IPS-NIHi7 (cell line): ENCODE data around the gene ZNF581.
A peak's percentile ranks its signal among the peaks of the same experiment; 100 is the strongest.

Experiments used
- DNase-seq: peaks from one replicate; pipeline ENCODE4 v3.0.0; 2012; ENCODE audit warnings: mixed read lengths; ENCODE audit errors: extremely low spot score

The ZNF581 gene

DNA sequence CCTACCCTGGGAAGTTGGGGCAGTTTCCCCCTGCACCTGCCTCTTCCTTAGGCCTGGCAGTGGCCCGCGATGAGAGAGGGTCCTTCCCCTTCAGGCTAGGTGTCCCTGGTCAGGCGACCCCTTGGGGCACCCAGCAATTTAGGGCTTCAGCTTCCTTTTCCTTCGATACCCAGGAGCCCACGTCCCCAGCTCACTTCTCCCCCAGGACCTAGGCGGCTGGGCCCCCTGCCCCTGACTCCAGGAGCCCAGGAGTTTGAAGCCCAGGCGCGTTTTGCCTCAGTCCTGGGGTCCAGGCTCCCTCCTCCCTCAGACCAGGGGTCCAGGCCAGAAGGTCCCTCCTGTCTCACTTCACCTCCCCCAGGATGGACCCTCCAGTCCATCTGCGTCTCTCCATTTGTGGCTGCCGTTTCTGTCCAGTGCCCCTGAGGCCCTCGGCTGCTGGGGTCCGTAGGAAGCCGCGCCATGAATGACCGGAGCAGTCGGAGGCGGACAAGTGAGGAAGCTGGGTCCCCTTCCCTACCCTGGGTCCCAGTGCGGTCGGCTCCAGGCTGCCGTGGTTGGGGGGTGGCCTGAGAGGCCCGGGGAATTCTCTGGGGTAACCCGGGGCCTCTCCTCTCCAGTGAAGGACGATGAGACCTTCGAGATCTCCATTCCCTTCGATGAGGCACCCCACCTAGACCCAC, 5.3 kb downstream of the ZNF581 start:
- DNase-seq: no peak

DNA sequence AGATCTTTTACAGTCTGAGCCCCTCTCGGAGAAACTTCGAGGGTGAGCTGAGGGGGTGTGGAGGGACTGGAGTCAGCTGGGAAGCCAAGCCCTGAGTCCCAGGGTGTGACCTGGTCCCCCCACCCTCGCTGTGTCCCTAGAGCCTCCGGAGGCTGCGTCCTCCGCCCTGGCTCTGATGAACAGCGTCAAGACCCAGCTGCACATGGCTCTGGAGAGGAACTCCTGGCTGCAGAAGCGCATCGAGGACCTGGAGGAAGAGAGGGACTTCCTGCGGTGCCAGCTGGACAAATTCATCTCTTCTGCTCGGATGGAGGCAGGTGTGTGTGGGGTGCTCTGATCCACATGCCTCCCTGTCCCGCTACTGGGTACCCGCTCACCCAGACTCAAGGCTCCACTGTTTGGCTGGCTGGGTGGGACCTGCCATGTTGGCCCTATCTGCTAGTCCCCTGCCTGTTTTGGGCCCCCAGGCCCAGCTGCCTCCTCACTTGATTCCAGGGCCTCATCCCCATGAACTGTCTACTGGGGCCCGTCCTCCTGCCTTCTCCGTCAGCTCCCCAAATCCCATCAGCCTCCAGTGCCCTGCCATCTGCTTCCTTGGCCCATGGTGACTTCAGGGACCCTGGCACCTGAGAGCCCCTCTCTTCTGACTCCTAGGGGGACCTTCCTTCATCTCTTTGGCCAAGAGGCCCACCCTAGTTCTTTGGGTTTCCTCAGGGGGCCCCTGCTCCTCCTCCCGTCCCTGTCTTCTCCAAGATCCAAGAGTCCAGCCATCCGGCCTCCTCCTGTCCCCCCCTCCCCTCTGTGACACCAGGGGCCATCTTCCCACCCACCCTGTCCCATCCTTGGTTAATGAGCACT, 6.0 kb downstream of the ZNF581 start:
- no peak for DNase-seq

DNA sequence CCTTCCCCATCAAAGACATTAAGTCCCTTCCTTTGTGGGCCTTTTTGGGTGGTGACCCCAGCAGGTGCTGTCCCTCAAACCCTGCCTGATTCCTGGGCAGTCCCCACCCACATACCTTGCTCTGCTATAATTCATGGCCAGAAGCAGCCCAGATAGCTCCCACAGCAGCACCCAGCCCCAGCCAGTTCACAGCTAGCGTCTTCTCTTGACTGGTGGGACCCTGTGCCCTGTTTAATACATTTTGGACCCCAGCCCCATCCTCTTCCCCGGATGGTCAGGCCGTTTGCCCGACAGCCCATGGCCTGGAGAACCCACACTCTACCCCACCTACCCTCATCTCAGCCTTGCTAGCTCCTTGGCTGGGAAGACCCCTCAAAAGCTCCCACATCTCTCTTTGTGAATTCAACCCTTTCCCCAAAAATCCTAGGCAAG, 6.7 kb downstream of the ZNF581 start:
- DNase-seq: no peak

DNA sequence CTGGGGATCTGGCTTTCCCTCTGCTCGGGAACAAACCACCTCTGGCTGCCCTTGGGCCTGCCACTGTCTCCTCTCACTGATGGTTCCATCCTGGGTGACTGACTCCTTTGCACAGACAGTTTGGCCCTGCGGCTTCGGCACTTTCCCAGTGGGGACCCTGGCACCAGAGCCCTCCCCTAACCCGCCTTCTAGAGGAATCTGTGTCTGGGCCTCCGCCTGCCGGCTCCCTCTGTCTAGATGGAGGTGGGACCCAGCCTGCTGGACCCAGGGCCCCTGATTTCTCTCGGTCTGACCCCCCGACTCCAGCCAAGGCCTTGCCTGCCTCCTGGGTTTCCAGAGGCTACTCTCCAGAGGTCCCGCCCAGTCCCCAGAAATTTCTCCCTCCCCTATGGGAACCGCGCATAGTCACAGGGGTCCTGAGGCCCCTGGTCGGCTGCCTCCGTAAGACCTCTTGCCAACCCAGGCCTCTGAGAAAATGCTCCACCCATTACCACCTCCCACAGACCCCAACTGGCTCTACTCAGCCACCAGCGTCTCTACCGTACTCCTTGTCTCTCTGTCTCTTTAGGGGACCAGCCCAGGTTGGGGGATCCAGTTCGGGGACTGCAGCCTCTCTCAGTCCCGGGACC, 7.3 kb downstream of the ZNF581 start:
- no peak for DNase-seq

DNA sequence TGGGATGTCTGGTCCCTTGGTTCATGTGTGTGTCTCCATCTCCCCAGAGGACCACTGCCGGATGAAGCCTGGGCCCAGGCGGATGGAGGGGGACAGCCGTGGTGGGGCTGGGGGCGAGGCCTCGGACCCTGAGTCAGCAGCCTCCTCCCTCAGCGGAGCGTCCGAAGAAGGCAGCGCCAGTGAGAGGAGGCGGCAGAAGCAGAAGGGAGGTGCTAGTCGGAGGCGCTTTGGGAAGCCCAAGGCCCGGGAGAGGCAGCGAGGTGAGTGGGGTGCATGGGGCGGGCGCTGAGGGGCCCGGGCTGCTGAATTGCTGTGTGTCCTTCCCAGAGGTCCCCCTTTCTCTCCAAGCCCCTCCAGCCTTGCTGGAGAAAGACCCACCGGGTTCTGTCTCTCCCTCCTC, 7.8 kb downstream of the ZNF581 start:
- no peak for DNase-seq

DNA sequence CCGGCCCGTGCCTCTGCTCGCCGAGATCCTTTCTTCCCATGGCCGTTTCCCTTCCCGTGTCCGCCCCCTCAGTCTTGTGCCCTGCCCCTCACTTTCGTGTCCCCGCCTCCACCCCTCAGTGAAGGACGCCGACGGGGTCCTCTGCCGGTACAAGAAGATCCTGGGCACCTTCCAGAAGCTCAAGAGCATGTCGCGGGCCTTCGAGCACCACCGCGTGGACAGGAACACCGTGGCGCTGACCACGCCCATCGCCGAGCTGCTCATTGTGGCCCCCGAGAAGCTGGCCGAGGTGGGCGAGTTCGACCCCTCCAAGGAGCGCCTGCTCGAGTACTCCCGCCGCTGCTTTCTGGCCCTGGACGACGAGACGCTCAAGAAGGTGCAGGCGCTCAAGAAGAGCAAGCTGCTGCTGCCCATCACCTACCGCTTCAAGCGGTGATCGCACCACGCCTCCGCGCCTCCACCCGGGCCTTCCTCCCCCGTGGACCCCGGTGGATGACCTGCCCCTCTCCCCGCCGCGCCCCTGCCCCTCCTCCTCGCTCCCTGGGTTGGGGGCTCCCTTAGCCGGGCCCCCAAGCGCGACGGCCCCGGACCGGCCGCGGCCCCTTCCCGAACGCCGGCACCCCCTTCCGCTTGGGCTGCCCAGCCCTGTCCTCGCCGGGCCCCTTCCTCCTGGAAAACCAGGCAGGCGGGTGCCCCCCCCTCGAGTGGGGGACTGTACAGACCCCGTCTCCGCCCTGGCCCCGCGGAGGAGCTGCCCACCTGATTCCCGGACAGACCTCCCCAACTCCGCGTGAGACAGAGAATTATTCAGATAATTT, 9.1 kb downstream of the ZNF581 start:
- DNase-seq: no peak

DNA sequence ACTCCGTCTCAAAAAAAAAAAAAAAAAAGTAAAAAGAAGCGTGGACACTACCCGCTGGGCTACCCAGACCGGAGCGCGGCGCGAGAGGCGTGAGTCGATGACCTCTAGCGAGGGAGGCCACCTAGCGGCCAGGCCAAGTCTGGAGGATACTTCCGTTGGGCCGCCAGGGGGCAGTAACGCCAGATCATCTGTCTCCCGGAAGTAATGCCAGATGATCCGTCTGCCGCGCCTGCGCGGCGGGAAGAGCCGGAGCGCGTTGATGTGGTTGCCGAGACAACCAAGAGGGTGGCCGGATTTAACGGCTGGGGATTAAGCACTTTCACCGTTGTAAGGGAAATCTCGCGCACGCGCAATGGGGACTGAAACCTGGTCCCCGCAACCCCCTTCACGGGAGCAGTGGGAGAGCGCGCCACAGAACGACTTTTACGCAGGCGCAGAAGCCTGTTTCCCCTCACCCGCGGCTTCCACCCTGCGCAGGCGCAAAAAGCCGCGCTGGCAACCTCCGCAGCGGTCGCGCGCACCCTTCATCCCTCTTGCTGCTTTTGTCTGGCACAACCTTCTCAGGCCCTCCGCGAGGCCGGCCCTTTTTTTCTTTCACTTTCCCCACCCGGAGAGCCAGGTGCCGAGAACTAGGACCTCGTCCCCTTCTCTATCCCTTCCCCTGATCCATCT, 10.3 kb downstream of the ZNF581 start:
- DNase-seq: peak; percentile 85

DNA sequence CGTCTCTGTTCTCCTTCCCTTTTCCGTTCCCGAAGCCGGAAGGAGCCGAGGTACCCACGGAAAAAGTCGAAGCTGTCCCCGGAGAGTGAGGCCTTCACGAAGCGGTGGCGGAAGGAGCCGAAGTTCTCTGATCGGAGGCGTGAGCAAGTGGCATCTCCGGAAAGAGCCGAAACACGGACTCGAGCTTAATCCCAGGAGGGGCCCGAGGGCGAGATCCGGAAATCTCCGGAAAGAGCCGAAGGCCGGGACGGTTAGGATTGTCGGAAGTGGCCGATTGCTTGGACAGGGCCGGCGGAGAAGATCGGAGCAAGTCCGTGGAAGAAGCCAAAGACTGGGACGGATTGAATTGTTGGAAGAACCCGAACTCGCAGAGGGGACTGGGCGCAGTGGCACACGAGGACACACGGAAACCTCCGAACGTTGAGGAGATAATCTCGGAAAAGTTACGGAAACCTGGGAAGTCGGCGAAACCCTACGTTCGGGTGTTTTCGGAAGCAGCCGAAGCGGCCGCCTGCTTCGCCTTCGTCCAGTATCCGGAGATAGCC, 10.9 kb downstream of the ZNF581 start:
- DNase-seq: peak; percentile 88

DNA sequence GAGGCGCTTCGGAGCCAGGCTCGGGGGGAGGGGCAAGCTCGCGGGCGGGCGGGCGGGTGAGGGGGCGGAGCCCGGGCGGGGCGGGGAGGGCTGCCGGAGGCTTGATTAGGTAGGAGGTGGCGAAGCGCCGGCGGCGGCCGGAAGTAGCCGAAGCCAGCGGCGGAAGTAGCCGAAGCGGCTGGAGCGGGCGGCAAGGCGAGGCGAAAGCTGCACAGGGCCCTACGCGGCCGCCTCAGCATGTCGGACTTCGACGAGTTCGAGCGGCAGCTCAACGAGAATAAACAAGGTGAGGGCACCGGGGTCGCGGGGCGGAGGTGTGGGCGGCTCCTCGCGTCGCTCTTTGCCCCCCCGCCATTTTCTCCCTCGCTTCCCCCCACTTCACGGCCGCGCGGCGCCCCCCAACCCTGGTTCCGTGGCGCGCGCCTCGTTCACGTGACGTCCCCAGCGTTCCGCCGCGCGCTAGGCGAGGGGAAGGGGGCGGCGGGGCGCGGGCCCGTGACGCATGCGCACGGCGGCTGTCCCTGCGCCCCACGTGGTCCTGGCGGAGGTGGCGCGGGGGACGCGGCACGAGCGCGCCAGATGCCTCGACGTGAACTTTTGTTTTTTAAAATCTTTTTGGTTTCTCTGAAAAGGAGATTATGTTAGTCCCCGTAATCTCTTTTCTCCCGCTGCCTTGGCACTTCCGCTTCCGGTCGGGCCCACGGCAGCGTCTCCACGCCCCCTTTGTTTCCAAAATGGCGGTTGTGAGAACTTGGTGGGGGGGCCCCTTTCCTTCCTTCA, 11.6 kb downstream of the ZNF581 start, which contains the start of gene U2AF2:
Gene U2AF2, plus strand, starts transcription at position 168 of the 780 bp plus-strand sequence. Its CDS starts 70 bp downstream, at position 238.
- peak; percentile 94 for DNase-seq

DNA sequence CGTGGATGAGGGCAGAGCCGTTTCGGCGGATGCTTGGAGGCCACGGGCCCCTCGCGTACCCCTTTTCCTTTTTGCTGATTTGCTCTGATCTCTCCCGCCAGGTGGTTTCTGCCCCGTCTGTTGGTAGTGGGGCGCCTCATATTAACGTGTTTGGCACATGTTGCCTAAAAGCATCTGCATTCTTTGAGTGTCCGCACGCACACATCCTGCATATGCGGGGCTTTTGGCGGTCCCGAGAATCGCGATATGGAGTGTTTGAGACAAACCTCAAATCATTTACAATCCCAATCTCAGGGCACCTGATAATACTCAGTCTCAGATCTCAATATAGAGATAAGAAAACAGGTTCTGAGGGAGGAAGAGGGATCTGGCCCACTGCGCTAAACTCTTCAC, 12.2 kb downstream of the ZNF581 start:
- no peak for DNase-seq

DNA sequence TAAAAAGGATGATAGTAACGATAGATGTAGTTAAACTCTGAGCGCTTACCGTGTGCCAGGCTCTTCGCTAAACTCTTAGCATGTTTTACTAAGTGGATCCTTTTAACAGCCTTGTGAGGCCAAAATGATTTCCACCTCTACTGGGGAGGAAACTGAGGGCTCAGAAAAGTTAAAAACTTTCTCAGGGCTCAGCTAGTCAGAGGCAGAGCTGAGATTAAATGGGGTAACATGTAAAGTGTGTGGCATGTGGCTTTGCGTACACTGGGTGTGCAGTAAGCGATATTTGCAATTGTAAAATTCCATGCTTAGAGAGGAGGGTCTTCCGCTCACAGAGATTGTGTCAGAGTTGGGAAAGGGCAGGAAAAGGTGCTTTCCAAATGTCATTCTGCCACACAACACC, 13.1 kb downstream of the ZNF581 start:
- no peak for DNase-seq

DNA sequence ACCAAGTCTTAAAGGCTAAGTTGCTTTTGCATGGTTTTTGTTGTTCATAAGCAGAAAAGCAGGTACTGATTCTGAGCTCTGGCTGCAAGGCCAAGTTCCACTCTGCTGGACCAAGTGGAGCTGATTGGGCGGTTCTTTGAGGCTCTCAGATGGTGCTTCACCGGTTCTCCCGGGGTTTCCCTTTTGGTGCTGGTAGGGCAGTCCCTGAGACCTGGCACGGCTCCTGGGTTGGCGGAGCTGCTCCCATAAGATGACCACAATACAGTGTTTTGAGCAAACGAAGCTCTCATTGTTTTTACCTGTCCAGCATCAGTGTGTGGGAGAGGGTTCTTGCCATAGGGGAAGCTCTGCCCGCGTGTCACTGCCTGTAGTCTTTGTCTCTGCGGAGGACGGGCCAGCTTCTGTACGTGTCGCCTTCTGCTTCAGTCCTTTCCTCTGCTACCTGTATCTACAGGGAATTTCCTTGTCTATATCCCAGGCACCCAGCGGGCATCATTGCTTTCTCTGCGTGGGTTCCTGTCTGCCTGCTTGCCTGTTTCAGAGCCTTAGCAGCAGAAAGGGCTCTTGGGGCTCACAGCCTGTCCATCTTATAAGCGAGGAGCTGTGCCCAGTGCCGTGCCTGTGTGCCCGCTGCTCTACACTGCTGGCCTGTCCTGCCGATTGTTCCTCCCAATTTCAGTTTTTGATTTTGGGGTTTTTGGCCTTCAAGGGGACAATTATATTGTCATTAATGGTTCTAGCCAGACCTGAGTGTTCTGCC, 13.7 kb downstream of the ZNF581 start:
- no peak for DNase-seq

DNA sequence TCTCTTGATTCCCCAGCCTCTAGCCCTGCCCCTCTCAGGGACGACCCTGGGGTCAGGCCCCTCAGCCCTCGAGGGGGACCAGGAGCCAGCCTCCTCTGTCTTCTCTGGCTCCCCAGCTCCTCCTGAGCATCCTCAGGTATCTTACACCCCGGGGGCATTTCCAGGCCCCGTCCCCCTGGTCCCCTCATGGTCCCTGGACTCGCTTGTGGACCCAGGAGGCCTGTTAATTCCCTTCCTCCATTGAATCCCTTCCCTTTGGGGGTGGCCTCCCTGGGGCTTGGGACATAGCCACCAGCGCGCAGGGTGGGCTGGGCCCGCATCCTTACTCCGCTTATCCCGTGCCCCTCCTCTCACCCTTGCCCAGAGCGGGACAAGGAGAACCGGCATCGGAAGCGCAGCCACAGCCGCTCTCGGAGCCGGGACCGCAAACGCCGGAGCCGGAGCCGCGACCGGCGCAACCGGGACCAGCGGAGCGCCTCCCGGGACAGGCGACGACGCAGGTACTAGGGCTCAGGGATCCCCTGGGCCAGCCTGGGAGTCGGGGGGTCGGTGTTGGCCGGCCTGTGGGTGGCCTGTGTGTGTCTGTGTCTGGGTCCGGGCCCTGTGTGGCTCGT, 15.5 kb downstream of the ZNF581 start:
- DNase-seq: no peak

DNA sequence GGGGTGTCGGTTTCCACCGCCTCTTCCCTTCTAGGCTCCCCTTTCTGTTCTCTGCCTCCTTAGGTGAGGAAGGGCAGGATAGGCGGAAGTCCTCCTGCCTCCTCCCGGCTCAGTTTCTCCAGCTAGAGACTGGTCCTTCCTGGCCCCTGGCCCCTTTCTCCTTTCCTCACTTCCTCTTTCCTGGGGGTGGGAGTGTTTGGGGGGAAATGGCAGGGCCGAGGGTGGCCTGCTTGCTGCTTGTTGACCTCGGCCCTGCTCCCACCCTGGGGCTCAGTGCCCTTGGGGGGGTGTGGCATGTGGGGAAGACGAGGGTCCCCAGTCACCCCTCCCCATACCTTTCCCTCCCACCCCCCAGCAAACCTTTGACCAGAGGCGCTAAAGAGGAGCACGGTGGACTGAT, 16.4 kb downstream of the ZNF581 start:
- no peak for DNase-seq

DNA sequence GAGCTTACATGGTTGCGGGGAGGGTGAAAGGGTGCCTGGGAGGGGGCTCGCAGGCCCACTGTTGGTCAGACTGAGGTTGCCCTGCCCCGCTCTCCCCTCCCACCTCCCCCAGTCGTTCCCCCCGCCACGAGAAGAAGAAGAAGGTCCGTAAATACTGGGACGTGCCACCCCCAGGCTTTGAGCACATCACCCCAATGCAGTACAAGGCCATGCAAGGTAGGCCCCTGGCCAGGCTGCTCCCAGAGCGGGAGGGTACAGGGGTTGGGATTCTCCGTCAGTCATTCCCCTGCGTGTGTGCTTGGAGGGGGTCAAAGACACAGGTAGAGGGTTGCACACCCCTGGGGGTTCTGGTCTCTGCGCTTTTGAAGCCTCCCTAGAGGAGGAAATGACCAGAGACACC, 17.0 kb downstream of the ZNF581 start:
- DNase-seq: no peak

DNA sequence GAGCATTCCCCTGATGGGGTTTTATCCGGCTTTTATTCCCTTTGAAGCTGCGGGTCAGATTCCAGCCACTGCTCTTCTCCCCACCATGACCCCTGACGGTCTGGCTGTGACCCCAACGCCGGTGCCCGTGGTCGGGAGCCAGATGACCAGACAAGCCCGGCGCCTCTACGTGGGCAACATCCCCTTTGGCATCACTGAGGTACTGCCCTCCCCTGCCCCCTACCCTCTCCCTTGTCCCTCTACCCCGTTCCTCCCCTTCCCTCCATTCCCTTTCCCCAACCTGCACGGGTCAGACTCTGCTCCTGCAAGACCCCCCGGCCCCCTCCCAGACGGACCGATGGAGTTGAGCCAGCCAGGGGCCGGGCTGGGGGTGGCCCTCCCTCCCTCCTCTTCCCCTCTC, 17.5 kb downstream of the ZNF581 start:
- no peak for DNase-seq

DNA sequence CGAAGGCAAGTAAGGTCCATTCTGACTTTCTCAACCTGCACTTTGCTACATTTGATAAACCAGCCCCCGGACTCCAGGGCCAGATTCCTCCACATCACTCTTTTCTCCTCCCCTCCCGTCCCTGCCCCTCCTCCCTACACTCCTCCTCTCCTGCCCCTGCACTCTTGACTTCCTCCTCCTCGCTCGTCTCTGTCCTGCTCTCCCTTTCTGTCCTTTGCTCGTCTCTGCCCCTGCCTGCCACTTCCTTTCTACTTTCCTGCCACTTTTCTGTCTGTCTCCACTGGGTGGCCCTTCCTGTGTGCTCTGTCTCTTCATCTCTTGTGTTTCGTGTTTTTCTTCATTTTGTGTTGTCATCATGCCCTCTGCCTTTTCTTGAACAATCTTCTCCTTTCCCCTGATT, 18.4 kb downstream of the ZNF581 start:
- DNase-seq: no peak

DNA sequence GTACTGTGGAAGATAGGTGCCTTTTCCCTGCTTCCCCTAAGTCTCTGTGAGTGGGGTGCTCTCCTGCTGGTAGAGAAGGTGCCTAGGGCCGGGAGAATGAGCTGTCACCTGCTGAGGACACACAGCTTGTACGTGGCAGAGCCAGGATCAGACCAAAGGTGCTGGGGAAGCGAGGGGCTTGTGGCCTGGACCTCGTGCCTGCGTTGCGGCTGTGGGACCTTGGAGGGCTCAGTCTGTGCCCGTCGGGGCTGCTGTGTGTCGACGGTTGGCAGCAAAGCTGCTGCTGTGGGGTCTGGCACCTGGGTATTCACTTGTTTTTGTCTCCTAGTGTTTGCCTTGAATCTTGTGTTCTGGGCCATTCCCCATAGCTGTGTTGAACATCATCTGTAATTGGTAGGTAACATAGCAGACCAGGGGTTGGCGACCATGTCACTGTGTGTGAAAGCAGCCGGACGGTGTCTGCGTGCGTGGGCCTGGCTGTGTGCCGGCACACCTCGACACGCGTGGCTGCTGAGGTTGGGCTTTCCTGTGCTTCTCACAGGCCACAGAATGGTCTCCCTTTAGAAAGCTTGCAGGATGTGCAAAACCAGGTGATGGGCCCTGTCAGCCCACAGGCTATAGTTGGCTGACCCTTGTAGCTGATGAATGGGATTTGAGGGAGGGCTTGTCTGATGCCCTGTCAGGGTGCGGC, 20.5 kb downstream of the ZNF581 start:
- no peak for DNase-seq
